NT2/D1 (cell line): ENCODE measurements around the gene RPS28.

Source experiments
- SUZ12 ChIP-seq: IDR thresholded peaks from 2 replicates; pipeline ENCODE4 v1.6.1; 2011; ENCODE audit not compliant: insufficient read length, insufficient read depth; ENCODE audit errors: extremely low read depth
- YY1 ChIP-seq: IDR thresholded peaks from 2 replicates; pipeline ENCODE4 v1.6.1; 2011; ENCODE audit not compliant: insufficient read length, insufficient read depth

GRCh38 chr19:8338835-8339234 is 17.5 kb downstream of the RPS28 start:
- TF ChIP-seq YY1 (no peak), SUZ12 (no peak)
